Suprapubic skin (tissue), 4 donors: ENCODE results near the gene SULT1C3. TPM values are rescaled to one million over a fixed set of nuclear protein-coding genes. Genes with fewer than 3 reads are reported as not detected.

Experiments used
- DNase-seq, 2 donors: peaks; one replicate each; pipeline ENCODE4 v3.0.0-alpha.2; 2019; ENCODE audit warnings: low spot score in 2 of 2
- H3K27ac ChIP-seq: fragments of 200-600 bp; sonication (generic); one replicate; pipeline ENCODE4 v1.5.1; 2019
- H3K27me3 ChIP-seq: fragments of 200-600 bp; sonication (generic); one replicate; pipeline ENCODE4 v1.5.1; 2019
- H3K36me3 ChIP-seq: fragments of 200-600 bp; sonication (generic); one replicate; pipeline ENCODE4 v1.5.1; 2019
- H3K4me1 ChIP-seq: fragments of 200-600 bp; sonication (generic); one replicate; pipeline ENCODE4 v1.5.1; 2019
- H3K4me3 ChIP-seq: fragments of 200-600 bp; sonication (generic); one replicate; pipeline ENCODE4 v1.5.1; 2019; ENCODE audit warnings: mild to moderate bottlenecking
- H3K9me3 ChIP-seq: fragments of 200-600 bp; sonication (generic); one replicate; pipeline ENCODE4 v1.5.1; 2019
- EP300 ChIP-seq: sonication (generic); formaldehyde crosslinking; IDR thresholded peaks from one replicate; pipeline ENCODE4 v1.6.1; 2017; ENCODE audit warnings: antibody characterized with exemption
- POLR2A ChIP-seq, 2 donors: fragments of 450-650 bp; IDR thresholded peaks; one replicate each; pipeline ENCODE4 v1.6.1; 2017; ENCODE audit warnings: antibody characterized with exemption in 2 of 2, mild to moderate bottlenecking in 2 of 2, moderate library complexity in 2 of 2
- POLR2AphosphoS5 ChIP-seq, 3 donors: sonication (generic); formaldehyde crosslinking; IDR thresholded peaks; one replicate each; pipeline ENCODE4 v1.6.1; 2017; ENCODE audit warnings: antibody characterized with exemption in 3 of 3
- WGBS: methylation state at CpG from one replicate; pipeline ENCODE4 v1.1.5; 2018; 5-methylcytosine and 5-hydroxymethylcytosine counted together
- total RNA-seq, 4 donors: library from RNA; depleted of rRNA; stranded (reverse); fragments of >200 nt; gene quantifications; one replicate each; pipeline ENCODE4 v1.1.0, GENCODE V29; 2016
- TF ChIP-seq, protein P1 (sequence below), 2 donors: fragments of 200-600 bp in 1 of 2; fragments of 450-650 bp in 1 of 2; sonication (generic) in 1 of 2; IDR thresholded peaks; one replicate each; pipeline ENCODE4 v1.5.1; 2016 to 2019; ENCODE audit warnings: antibody characterized with exemption in 2 of 2, mild to moderate bottlenecking in 1 of 2, moderate library complexity in 1 of 2

Gene SULT1C3
- total RNA-seq, 4 donors from 2014 or later, result not detected

GRCh38 chr2:108257757-108258331 is 18.1 kb downstream of the SULT1C3 start:
- 66% methylated on average over 3 of the region's 3 CpGs for WGBS
- TF ChIP-seq EP300 (no peak), POLR2A (IDR thresholded peaks at IDR 0.05) (no peak), POLR2AphosphoS5 (IDR thresholded peaks at IDR 0.05) (no peak)
- TF ChIP-seq, protein P1, sequence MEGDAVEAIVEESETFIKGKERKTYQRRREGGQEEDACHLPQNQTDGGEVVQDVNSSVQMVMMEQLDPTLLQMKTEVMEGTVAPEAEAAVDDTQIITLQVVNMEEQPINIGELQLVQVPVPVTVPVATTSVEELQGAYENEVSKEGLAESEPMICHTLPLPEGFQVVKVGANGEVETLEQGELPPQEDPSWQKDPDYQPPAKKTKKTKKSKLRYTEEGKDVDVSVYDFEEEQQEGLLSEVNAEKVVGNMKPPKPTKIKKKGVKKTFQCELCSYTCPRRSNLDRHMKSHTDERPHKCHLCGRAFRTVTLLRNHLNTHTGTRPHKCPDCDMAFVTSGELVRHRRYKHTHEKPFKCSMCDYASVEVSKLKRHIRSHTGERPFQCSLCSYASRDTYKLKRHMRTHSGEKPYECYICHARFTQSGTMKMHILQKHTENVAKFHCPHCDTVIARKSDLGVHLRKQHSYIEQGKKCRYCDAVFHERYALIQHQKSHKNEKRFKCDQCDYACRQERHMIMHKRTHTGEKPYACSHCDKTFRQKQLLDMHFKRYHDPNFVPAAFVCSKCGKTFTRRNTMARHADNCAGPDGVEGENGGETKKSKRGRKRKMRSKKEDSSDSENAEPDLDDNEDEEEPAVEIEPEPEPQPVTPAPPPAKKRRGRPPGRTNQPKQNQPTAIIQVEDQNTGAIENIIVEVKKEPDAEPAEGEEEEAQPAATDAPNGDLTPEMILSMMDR (IDR thresholded peaks at IDR 0.05), result no peak
- Histone ChIP-seq H3K36me3 (no peaks in the 10 kb centered on the region), H3K27me3 (no peaks in the 10 kb centered on the region), H3K27ac (no peak overlapping the region), H3K4me1 (no peaks in the 10 kb centered on the region), H3K4me3 (no peak overlapping the region), H3K9me3 (no peaks in the 10 kb centered on the region)
- no peak for DNase-seq

DNA sequence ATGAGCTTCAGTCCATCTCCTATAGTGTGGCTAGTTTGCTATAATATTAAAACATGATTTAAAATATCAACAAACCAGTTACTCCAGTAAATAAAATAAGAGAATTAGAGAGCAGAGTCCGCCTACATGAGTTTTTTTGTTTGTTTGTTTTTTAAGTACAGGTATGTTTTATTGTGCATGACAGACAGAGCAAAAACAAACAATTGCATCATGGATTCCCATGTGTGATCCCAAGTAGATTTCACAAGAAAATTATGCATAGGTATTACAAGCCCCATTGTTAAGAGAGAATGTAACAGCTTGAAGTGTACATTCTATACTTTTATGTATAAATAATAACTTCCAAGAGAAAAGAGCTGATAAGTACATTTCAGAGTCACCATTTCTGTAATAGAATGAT is 21.0 kb downstream of the SULT1C3 start:
- Histone ChIP-seq H3K9me3 (no peaks in the 10 kb centered on the region), H3K27me3 (no peaks in the 10 kb centered on the region), H3K4me1 (no peaks in the 10 kb centered on the region), H3K4me3 (no peak overlapping the region), H3K36me3 (no peaks in the 10 kb centered on the region), H3K27ac (no peak overlapping the region)
- TF ChIP-seq POLR2A (IDR thresholded peaks at IDR 0.05), result no peak
- TF ChIP-seq, protein P1 (IDR thresholded peaks at IDR 0.05), result no peak
- no peak for TF ChIP-seq POLR2AphosphoS5 (IDR thresholded peaks at IDR 0.05)
- WGBS, result 80% methylated on average over 1 of the region's 1 CpG
- no peak for DNase-seq

DNA sequence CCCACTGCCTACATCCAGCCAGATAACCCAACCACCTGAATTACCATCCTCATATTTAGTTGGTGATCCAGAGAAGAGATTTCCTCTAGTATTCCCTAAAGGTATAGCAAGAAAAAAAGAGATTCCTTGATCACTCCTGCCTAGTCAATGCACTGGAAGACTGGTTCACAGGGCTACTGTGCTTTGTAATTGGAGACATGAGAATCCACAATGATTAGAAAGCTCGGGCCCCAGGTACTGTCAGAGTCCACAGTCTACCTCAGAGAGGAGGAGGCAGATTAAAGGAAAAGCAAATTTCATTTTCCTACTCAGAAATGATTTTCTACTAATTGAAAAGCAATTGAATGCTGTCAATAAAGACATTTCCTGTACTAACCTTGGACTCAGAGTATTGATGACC is 22.3 kb downstream of the SULT1C3 start:
- WGBS, result 73% methylated on average over 1 of the region's 1 CpG
- no peaks in the 10 kb centered on the region for H3K9me3 ChIP-seq
- H3K27me3 ChIP-seq, result no peaks in the 10 kb centered on the region
- no peak overlapping the region for H3K4me3 ChIP-seq
- no peak for TF ChIP-seq POLR2A (IDR thresholded peaks at IDR 0.05)
- TF ChIP-seq POLR2AphosphoS5 (IDR thresholded peaks at IDR 0.05), result no peak
- TF ChIP-seq, protein P1 (IDR thresholded peaks at IDR 0.05), result no peak
- no peak for TF ChIP-seq EP300
- DNase-seq, result no peak
- H3K36me3 ChIP-seq, result no peaks in the 10 kb centered on the region
- no peaks in the 10 kb centered on the region for H3K4me1 ChIP-seq
- no peak overlapping the region for H3K27ac ChIP-seq

DNA sequence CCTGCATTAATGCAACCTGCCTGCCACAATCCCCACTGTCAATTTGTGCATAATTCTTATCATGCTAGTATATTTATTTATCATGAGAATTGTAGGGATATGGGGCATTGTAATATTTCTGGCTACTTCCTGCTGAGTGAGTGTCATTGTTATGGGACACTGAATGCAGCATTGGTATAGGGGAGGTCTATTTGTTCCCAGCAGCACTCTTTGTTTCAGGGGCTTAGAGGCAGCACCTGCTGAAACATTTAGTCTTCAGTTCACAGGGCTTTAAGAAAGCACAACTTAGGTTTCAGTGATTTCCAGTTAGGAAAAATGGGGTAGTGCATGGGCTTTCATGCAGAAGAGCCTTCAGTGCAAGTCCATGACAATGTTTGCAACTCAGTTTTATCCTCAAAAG is 23.6 kb downstream of the SULT1C3 start:
- no peaks in the 10 kb centered on the region for H3K36me3 ChIP-seq
- H3K27ac ChIP-seq, result no peak overlapping the region

GRCh38 chr2:108266218-108266617 is 26.4 kb downstream of the SULT1C3 start:
- no peaks in the 10 kb centered on the region for H3K4me1 ChIP-seq
- no peak for DNase-seq
- no peaks in the 10 kb centered on the region for H3K27me3 ChIP-seq
- no peak for TF ChIP-seq EP300
- TF ChIP-seq, protein P1 (IDR thresholded peaks at IDR 0.05), result no peak
- no peak for TF ChIP-seq POLR2A (IDR thresholded peaks at IDR 0.05)
- TF ChIP-seq POLR2AphosphoS5 (IDR thresholded peaks at IDR 0.05), result no peak
- no peaks in the 10 kb centered on the region for H3K9me3 ChIP-seq
- no peaks in the 10 kb centered on the region for H3K36me3 ChIP-seq
- WGBS, result 71% methylated on average over 3 of the region's 3 CpGs
- H3K4me3 ChIP-seq, result no peak overlapping the region
- no peak overlapping the region for H3K27ac ChIP-seq

More for the DNA sequence above, 23.6 kb downstream of the SULT1C3 start:
- TF ChIP-seq POLR2AphosphoS5 (IDR thresholded peaks at IDR 0.05) (no peak), POLR2A (IDR thresholded peaks at IDR 0.05) (no peak), EP300 (no peak)
- TF ChIP-seq, protein P1 (IDR thresholded peaks at IDR 0.05), result no peak
- Histone ChIP-seq H3K9me3 (no peaks in the 10 kb centered on the region), H3K27me3 (no peaks in the 10 kb centered on the region), H3K4me1 (no peaks in the 10 kb centered on the region), H3K4me3 (no peak overlapping the region)
- no peak for DNase-seq
